ENCODE data around the gene P4HA3. TPM values are rescaled to one million over a fixed set of nuclear protein-coding genes. Genes with fewer than 3 reads are reported as not detected.
A peak's percentile ranks its signal among the peaks of the same experiment; 100 is the strongest.

The P4HA3 gene
- total and polyA plus RNA-seq, 8 donors = 1.3 to 12.1 (median 2.5) TPM

DNA sequence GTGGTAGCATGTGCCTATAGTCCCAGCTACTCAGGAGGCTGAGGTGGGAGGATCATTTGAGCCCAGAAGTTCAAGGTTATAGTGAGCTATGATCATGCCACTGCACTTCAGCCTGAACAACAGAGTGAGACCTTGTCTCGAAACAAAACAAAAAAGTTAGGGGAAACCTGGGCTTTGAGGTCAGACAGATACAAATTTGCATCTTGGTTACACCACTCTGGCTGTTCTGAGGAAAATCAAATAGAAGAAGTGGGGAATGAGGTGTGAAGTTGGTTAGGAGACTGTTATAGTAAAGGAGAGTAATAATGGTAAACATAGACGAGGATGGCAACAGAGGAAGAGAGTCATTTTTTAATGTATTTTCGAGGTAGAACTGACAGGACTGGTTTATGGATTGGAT lies 77.8 kb downstream of the P4HA3 start:
- intact Hi-C loops (cut with DNase I) = no loop called here
- peaks cover 0 to 55% of the 10 kb centered on the region in 2 donors for H3K36me3 ChIP-seq
- no peaks in the 10 kb centered on the region for H3K9me3 ChIP-seq
- TF ChIP-seq, protein P1, sequence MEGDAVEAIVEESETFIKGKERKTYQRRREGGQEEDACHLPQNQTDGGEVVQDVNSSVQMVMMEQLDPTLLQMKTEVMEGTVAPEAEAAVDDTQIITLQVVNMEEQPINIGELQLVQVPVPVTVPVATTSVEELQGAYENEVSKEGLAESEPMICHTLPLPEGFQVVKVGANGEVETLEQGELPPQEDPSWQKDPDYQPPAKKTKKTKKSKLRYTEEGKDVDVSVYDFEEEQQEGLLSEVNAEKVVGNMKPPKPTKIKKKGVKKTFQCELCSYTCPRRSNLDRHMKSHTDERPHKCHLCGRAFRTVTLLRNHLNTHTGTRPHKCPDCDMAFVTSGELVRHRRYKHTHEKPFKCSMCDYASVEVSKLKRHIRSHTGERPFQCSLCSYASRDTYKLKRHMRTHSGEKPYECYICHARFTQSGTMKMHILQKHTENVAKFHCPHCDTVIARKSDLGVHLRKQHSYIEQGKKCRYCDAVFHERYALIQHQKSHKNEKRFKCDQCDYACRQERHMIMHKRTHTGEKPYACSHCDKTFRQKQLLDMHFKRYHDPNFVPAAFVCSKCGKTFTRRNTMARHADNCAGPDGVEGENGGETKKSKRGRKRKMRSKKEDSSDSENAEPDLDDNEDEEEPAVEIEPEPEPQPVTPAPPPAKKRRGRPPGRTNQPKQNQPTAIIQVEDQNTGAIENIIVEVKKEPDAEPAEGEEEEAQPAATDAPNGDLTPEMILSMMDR (IDR thresholded peaks at IDR 0.05) = no peak
- no peaks in the 10 kb centered on the region for H3K4me1 ChIP-seq
- ATAC-seq = no peak
- H3K27me3 ChIP-seq = no peaks in the 10 kb centered on the region
- H3K27ac ChIP-seq = no peak overlapping the region
- no peak overlapping the region for H3K4me3 ChIP-seq
- no peak for DNase-seq

DNA sequence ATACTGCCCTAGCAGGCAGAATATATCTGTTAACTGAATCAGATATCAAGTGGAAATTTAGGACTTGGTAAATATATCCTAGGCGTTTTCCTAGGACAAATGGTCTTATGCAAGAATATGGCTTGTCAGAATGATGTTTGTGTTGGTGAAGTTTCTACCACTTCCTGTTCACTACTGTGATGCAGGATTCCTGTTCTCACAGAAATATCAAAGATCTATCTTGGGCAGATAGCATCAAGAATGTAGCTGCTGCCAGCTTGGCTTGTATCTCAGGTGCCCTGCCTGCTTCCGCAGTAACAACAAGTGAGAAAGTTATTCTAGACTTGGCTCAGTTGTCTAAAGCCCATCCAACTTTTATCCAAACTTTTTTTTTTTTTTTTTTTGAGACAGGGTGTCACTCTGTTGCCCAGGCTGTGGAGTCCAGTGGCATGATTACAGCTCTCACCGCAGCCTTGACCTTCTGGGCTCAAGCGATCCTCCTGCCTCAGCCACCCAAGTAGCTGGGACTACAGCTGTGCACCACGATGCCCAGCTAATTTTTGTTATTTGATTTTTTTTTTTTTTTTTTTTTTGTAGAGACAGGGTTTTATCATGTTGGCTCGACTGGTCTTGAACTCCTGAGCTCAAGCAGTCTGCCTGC lies 79.0 kb downstream of the P4HA3 start:
- DNase-seq = no peak
- Histone ChIP-seq H3K9me3 (no peaks in the 10 kb centered on the region), H3K4me3 (no peak overlapping the region), H3K27ac (no peak overlapping the region), H3K36me3 (peaks cover 0 to 44% of the 10 kb centered on the region in 2 donors), H3K27me3 (no peaks in the 10 kb centered on the region), H3K4me1 (no peaks in the 10 kb centered on the region)
- intact Hi-C loops (cut with DNase I) = no loop called here
- no peak for ATAC-seq
- TF ChIP-seq, protein P1 (IDR thresholded peaks at IDR 0.05) = no peak

DNA sequence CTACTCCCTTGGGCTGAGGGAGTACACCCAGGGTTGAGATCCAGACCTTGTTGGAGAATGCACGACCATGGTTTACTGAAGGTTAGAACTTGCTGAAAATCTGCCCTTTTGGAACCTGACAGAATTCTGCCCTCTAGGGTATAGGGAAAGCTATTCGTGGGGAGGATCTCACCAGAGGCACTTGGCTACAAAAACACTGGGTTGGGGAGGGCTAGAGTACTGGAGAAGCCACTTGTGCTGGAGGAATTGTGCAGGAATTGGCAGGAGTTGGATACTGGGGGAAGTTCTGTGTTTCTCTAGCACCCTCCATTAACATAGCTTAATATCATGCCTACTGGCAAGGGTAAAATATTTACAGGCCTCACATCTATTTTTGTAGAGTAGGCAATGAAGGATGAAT lies 84.5 kb downstream of the P4HA3 start:
- H3K36me3 ChIP-seq = peaks cover 0 to 29% of the 10 kb centered on the region in 2 donors
- ATAC-seq = peak; percentile 90

DNA sequence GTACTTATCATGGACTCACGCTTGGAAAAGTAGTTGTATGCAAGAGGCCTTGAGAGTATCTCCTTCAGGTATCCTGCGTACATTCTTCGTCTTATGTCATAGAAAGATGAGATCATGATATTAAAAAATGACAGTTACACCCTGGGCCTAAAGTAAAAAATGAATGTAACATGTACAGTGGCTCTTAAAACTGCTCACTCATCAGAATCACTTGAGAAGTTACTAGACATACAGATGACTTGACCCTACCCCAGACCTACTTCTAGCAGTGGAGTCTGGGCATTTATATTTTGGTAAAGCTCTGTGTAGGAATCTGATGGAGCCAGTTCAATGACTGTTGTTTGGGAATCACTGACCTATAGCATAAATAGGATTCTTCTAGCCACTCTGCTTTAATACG lies 85.9 kb downstream of the P4HA3 start:
- H3K27ac ChIP-seq = no peak overlapping the region
- TF ChIP-seq, protein P1 (IDR thresholded peaks at IDR 0.05) = no peak
- intact Hi-C loops (cut with DNase I) = no loop called here
- H3K9me3 ChIP-seq = no peaks in the 10 kb centered on the region
- H3K4me3 ChIP-seq = no peak overlapping the region
- ATAC-seq (no peak), DNase-seq (no peak)
- H3K27me3 ChIP-seq = no peaks in the 10 kb centered on the region
- H3K4me1 ChIP-seq = no peaks in the 10 kb centered on the region
- peaks cover 0 to 15% of the 10 kb centered on the region in 2 donors for H3K36me3 ChIP-seq

More for the DNA sequence above, 84.5 kb downstream of the P4HA3 start:
- H3K9me3 ChIP-seq = no peaks in the 10 kb centered on the region
- DNase-seq = no peak
- no peaks in the 10 kb centered on the region for H3K27me3 ChIP-seq
- TF ChIP-seq, protein P1 (IDR thresholded peaks at IDR 0.05) = no peak
- intact Hi-C loops (cut with DNase I) = no loop called here
- no peaks in the 10 kb centered on the region for H3K4me1 ChIP-seq
- no peak overlapping the region for H3K4me3 ChIP-seq
- no peak overlapping the region for H3K27ac ChIP-seq

DNA sequence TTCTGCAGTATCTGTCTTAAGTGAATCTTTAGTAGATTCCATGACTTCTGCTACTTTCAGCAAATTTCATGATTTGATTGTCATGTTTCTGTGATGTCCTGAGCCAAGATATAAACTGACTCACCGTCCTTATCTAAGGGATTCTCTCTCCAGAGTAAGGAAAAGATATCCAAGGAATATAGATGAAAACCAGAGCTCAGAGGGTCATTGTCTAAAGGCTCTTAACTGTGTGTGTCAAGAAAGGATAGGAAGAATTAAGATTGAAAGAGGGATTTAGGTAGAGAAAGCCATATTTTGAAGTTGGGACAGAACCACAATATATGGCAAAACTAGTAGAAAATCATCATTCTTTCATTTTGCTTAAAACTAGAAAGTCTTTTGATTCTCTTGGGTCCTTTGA lies 89.6 kb downstream of the P4HA3 start:
- H3K4me1 ChIP-seq = no peaks in the 10 kb centered on the region
- intact Hi-C loops (cut with DNase I) = no loop called here
- no peak for DNase-seq

More for the DNA sequence above, 89.6 kb downstream of the P4HA3 start:
- H3K27ac ChIP-seq = no peak overlapping the region
- TF ChIP-seq, protein P1 (IDR thresholded peaks at IDR 0.05) = no peak
- no peaks in the 10 kb centered on the region for H3K27me3 ChIP-seq
- ATAC-seq = no peak
- no peak overlapping the region for H3K4me3 ChIP-seq
- peaks cover 0 to 9% of the 10 kb centered on the region in 2 donors for H3K36me3 ChIP-seq
- H3K9me3 ChIP-seq = no peaks in the 10 kb centered on the region
